ENCODE measurements around the gene MIDN. TPM values are rescaled to one million over a fixed set of nuclear protein-coding genes. Genes with fewer than 3 reads are reported as not detected.
"Not testable (repeated sequence)": the region's sequence is repeated elsewhere in the genome, so short reads cannot be mapped to it uniquely, and the experiment has no call there.

The MIDN gene
- total RNA-seq, 4 donors from 2014 or later = 34.9 to 117 (median 86.3) TPM

- TF ChIP-seq POLR2A (IDR thresholded peaks at IDR 0.05) (no peak), CTCF (IDR thresholded peaks at IDR 0.05 in 4 of 5, conservative IDR thresholded peaks at IDR 0.05 in 1 of 5) (no peak)
- ATAC-seq (no peak), DNase-seq (no peak)
- H3K4me1 ChIP-seq = peaks cover 0 to 7% of the 10 kb centered on the region in 2 donors
- intact Hi-C loops (cut with DNase I; ENCODE audit: low total_unique reads) = no loop called here
- H3K36me3 ChIP-seq = no peaks in the 10 kb centered on the region
- H3K27ac ChIP-seq = no peak overlapping the region
- in situ Hi-C loops (cut with MboI; ENCODE audit: low sequenced_read_pairs in 4 of 4) = no loop called here
- H3K27me3 ChIP-seq = peaks cover 25 to 31% (median 27%) of the 10 kb centered on the region in 3 donors
- H3K9me3 ChIP-seq = no peaks in the 10 kb centered on the region
- H3K4me3 ChIP-seq = no peak overlapping the region
Observed at GRCh38 chr19:1298235-1298634, 49.9 kb downstream of the MIDN start.

- ATAC-seq (no peak), DNase-seq (no peak)
- intact Hi-C loops (cut with DNase I; ENCODE audit: low total_unique reads) (no loop called here), in situ Hi-C loops (cut with MboI; ENCODE audit: low sequenced_read_pairs in 4 of 4) (no loop called here)
- no peak overlapping the region for H3K27ac ChIP-seq
- H3K27me3 ChIP-seq = peaks cover 9 to 19% (median 11%) of the 10 kb centered on the region in 3 donors
- H3K4me1 ChIP-seq = peaks cover 0 to 7% of the 10 kb centered on the region in 2 donors
- TF ChIP-seq POLR2A (IDR thresholded peaks at IDR 0.05) = no peak
- TF ChIP-seq CTCF (IDR thresholded peaks at IDR 0.05 in 4 of 5, conservative IDR thresholded peaks at IDR 0.05 in 1 of 5) = no peak
- no peaks in the 10 kb centered on the region for H3K36me3 ChIP-seq
- H3K9me3 ChIP-seq = no peaks in the 10 kb centered on the region
- H3K4me3 ChIP-seq = no peak overlapping the region
Observed at GRCh38 chr19:1299801-1300200, 51.4 kb downstream of the MIDN start.

GRCh38 chr19:1300744-1301490 lies 52.5 kb downstream of the MIDN start:
- H3K4me1 ChIP-seq = no peaks in the 10 kb centered on the region
- H3K9me3 ChIP-seq = no peaks in the 10 kb centered on the region
- H3K4me3 ChIP-seq = no peak overlapping the region
- DNase-seq (no peak), ATAC-seq (no peak)
- TF ChIP-seq POLR2A (IDR thresholded peaks at IDR 0.05) = no peak
- no peak for TF ChIP-seq CTCF (IDR thresholded peaks at IDR 0.05 in 4 of 5, conservative IDR thresholded peaks at IDR 0.05 in 1 of 5)
- H3K27me3 ChIP-seq = peaks cover 0 to 9% (median 3%) of the 10 kb centered on the region in 3 donors
- no peak overlapping the region for H3K27ac ChIP-seq
- no peaks in the 10 kb centered on the region for H3K36me3 ChIP-seq
- in situ Hi-C loops (cut with MboI; ENCODE audit: low sequenced_read_pairs in 4 of 4) = no loop called here
- intact Hi-C loops (cut with DNase I; ENCODE audit: low total_unique reads) = no loop called here

GRCh38 chr19:1302533-1303239 lies 54.3 kb downstream of the MIDN start:
- intact Hi-C loops (cut with DNase I; ENCODE audit: low total_unique reads) (no loop called here), in situ Hi-C loops (cut with MboI; ENCODE audit: low sequenced_read_pairs in 4 of 4) (no loop called here)
- DNase-seq (no peak), ATAC-seq (no peak)
- H3K27ac ChIP-seq = no peak overlapping the region
- TF ChIP-seq POLR2A (IDR thresholded peaks at IDR 0.05) = no peak
- H3K27me3 ChIP-seq = peaks cover 0 to 3% (median 0%) of the 10 kb centered on the region in 3 donors
- no peaks in the 10 kb centered on the region for H3K9me3 ChIP-seq
- no peaks in the 10 kb centered on the region for H3K36me3 ChIP-seq
- no peak overlapping the region for H3K4me3 ChIP-seq
- H3K4me1 ChIP-seq = no peaks in the 10 kb centered on the region

GRCh38 chr19:1304197-1304924 lies 56.0 kb downstream of the MIDN start:
- TF ChIP-seq POLR2A (IDR thresholded peaks at IDR 0.05) (no peak), CTCF (IDR thresholded peaks at IDR 0.05 in 4 of 5, conservative IDR thresholded peaks at IDR 0.05 in 1 of 5) (no peak)
- DNase-seq (no peak), ATAC-seq (no peak)
- no peaks in the 10 kb centered on the region for H3K9me3 ChIP-seq
- no peak overlapping the region for H3K4me3 ChIP-seq
- no peaks in the 10 kb centered on the region for H3K4me1 ChIP-seq
- peaks cover 0 to 3% (median 0%) of the 10 kb centered on the region in 3 donors for H3K27me3 ChIP-seq
- intact Hi-C loops (cut with DNase I; ENCODE audit: low total_unique reads) (no loop called here), in situ Hi-C loops (cut with MboI; ENCODE audit: low sequenced_read_pairs in 4 of 4) (no loop called here)
- H3K27ac ChIP-seq = no peak overlapping the region
- no peaks in the 10 kb centered on the region for H3K36me3 ChIP-seq

GRCh38 chr19:1305354-1305753 lies 57.0 kb downstream of the MIDN start:
- DNase-seq; H3K4me3 ChIP-seq; H3K4me1 ChIP-seq; in situ Hi-C loops (cut with MboI; ENCODE audit: low sequenced_read_pairs in 4 of 4); ATAC-seq; H3K27ac ChIP-seq; H3K27me3 ChIP-seq; intact Hi-C loops (cut with DNase I; ENCODE audit: low total_unique reads); H3K36me3 ChIP-seq; H3K9me3 ChIP-seq: not testable (repeated sequence)
